GM23248 (cell line): ENCODE measurements around the gene IL17C.

Experiments used
- EZH2 ChIP-seq: fragments of 200-600 bp; sonication (generic); IDR thresholded peaks from 2 replicates; pipeline ENCODE4 v1.6.1; 2018; ENCODE audit warnings: antibody characterized with exemption, mild to moderate bottlenecking; ENCODE audit not compliant: insufficient read depth, poor library complexity, severe bottlenecking
- EZH2phosphoT487 ChIP-seq: fragments of 200-600 bp; sonication (generic); IDR thresholded peaks from 2 replicates; pipeline ENCODE4 v1.6.1; 2018; ENCODE audit warnings: antibody characterized with exemption, moderate library complexity, mild to moderate bottlenecking, low read depth; ENCODE audit not compliant: insufficient read depth

DNA sequence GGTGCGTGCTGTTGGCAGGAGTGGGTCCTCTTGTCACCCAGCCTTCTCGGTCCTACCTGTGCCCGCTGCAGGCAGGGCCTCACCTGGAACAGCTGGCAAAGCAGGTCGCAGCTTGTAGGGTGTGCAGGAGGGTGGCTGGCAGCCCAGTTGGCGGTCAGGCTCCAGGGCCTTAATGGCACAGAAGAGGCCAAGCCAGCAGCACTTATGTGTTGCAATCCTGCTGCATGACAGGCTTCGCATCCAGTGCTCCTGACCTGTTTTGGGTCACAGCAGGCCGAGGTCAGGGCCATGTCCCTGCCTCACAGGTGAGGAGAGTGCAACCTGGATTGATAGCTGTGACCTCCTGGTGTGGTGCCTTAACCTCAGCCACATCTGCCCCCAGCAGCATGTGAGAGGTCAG, 36.3 kb upstream of the IL17C start:
- TF ChIP-seq EZH2 (no peak), EZH2phosphoT487 (no peak)
